HL-60 (cell line): Measurements from ENCODE around the gene LRRTM2.

Experiments used
- DNase-seq, 2 experiments: peaks; one replicate each; pipeline ENCODE4 v3.0.0-alpha.2; 2010 to 2020; ENCODE audit warnings: low read depth in 1 of 2, low spot score in 1 of 2
- H3K27ac ChIP-seq: fragments of 250-450 bp; sonication (Bioruptor Pico); replicated peaks from 2 replicates; pipeline ENCODE4 v1.5.1; 2020; ENCODE audit warnings: mild to moderate bottlenecking, moderate library complexity
- H3K27me3 ChIP-seq: fragments of 250-450 bp; sonication (Bioruptor Pico); 2 replicates; pipeline ENCODE4 v1.5.1; 2021; ENCODE audit warnings: mild to moderate bottlenecking, moderate library complexity; ENCODE audit not compliant: insufficient read depth, poor library complexity, severe bottlenecking
- H3K4me3 ChIP-seq: replicated peaks from 2 replicates; pipeline ENCODE4 v1.5.1; 2011; ENCODE audit warnings: mild to moderate bottlenecking, control low read depth, low read length; ENCODE audit not compliant: insufficient read depth
- CTCF ChIP-seq: IDR thresholded peaks from one replicate; pipeline ENCODE4 v1.5.1; 2011; ENCODE audit warnings: low read length, control low read depth, inconsistent platforms; ENCODE audit not compliant: insufficient read depth
- GABPA ChIP-seq: IDR thresholded peaks from 2 replicates; pipeline ENCODE4 v1.6.1; 2012; ENCODE audit warnings: low read depth
- POLR2AphosphoS5 ChIP-seq: IDR thresholded peaks from 2 replicates; pipeline ENCODE4 v1.6.1; 2012; ENCODE audit warnings: low read depth
- SPI1 ChIP-seq: IDR thresholded peaks from 2 replicates; pipeline ENCODE4 v1.6.1; 2012; ENCODE audit warnings: low read depth, mild to moderate bottlenecking, borderline replicate concordance
- TF ChIP-seq, protein P1 (sequence below): IDR thresholded peaks from 2 replicates; pipeline ENCODE4 v1.6.1; 2012; ENCODE audit warnings: low read depth; ENCODE audit not compliant: insufficient replicate concordance

Gene LRRTM2

GRCh38 chr5:138878437-138879235 is 3.5 kb upstream of the LRRTM2 start:
- no peak overlapping the region for H3K27ac ChIP-seq
- no peak for DNase-seq
- H3K27me3 ChIP-seq = no peaks in the 10 kb centered on the region
- no peak for TF ChIP-seq POLR2AphosphoS5
- no peak for TF ChIP-seq CTCF
- no peak overlapping the region for H3K4me3 ChIP-seq

DNA sequence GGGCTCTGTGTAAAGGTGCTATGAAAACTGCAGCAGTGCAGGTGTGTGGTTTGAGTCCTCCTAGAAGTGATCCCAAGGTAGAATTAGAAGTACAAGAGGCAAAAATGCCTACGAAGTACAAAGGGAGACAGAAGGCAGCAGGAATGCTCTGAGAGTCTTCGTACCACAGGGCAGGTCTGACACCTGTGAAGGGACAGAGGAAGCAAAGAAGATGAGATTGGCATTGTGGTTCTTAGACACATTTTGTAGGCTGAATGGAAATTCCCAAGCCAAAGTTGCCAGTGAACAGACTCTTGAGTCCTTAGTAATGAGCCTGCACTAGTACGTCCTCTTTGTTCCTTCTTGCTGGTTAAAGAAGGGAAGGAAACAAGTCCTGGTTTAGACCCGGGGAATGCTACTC is 1.7 kb upstream of the LRRTM2 start:
- no peak for TF ChIP-seq CTCF
- H3K4me3 ChIP-seq = no peak overlapping the region
- H3K27ac ChIP-seq = no peak overlapping the region
- no peaks in the 10 kb centered on the region for H3K27me3 ChIP-seq
- no peak for DNase-seq

DNA sequence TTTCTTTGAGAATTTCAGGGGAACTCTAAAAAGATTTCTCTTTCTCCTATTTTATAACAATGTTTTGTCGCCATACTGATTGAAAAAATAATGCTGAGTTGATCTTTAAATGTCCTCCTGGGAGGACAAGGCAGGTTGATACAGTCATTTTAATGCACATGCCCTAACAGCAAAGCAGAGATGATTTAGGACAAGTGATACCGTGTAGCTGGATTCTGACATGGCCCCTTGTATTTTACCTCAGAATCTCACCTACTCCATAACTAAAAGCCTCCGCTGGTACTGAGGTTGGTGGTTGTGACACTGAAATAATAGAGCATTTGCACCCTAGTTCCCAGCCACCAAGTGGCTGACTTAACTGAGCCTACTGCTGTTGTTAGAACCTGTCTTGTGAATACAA is 811 bp upstream of the LRRTM2 start:
- Histone ChIP-seq H3K27me3 (no peaks in the 10 kb centered on the region), H3K27ac (no peak overlapping the region), H3K4me3 (no peak overlapping the region)
- TF ChIP-seq SPI1 (no peak), GABPA (no peak), CTCF (no peak)
- DNase-seq = no peak

GRCh38 chr5:138875552-138875875 is 379 bp upstream of the LRRTM2 start:
- no peak overlapping the region for H3K27ac ChIP-seq
- H3K4me3 ChIP-seq = no peak overlapping the region
- H3K27me3 ChIP-seq = no peaks in the 10 kb centered on the region
- TF ChIP-seq POLR2AphosphoS5 = no peak
- TF ChIP-seq, protein P1, sequence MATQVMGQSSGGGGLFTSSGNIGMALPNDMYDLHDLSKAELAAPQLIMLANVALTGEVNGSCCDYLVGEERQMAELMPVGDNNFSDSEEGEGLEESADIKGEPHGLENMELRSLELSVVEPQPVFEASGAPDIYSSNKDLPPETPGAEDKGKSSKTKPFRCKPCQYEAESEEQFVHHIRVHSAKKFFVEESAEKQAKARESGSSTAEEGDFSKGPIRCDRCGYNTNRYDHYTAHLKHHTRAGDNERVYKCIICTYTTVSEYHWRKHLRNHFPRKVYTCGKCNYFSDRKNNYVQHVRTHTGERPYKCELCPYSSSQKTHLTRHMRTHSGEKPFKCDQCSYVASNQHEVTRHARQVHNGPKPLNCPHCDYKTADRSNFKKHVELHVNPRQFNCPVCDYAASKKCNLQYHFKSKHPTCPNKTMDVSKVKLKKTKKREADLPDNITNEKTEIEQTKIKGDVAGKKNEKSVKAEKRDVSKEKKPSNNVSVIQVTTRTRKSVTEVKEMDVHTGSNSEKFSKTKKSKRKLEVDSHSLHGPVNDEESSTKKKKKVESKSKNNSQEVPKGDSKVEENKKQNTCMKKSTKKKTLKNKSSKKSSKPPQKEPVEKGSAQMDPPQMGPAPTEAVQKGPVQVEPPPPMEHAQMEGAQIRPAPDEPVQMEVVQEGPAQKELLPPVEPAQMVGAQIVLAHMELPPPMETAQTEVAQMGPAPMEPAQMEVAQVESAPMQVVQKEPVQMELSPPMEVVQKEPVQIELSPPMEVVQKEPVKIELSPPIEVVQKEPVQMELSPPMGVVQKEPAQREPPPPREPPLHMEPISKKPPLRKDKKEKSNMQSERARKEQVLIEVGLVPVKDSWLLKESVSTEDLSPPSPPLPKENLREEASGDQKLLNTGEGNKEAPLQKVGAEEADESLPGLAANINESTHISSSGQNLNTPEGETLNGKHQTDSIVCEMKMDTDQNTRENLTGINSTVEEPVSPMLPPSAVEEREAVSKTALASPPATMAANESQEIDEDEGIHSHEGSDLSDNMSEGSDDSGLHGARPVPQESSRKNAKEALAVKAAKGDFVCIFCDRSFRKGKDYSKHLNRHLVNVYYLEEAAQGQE = no peak
- TF ChIP-seq SPI1 = no peak
- TF ChIP-seq GABPA = no peak
- no peak for TF ChIP-seq CTCF
- DNase-seq = no peak

DNA sequence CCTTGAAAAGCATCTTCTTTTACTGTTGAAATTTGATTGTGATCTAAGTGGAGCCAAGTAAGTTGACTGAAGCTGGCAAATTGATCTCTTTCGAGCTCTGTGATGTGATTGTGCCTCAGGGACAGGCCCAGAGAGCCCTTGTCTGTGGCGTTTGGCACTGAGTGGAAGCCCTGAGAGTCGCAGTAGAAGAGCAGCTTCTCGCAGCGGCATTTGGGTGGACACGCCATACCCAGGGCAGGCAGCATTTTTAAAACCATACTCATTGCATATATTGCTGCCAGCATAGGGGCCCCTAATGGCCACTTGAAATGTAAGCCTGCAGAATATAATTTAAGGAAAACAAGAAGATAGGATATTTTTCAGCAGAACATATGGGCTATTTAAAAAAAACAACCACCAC is 894 bp downstream of the LRRTM2 start:
- Histone ChIP-seq H3K4me3 (no peak overlapping the region), H3K27me3 (no peaks in the 10 kb centered on the region), H3K27ac (no peak overlapping the region)
- DNase-seq = no peak
- no peak for TF ChIP-seq GABPA
- TF ChIP-seq CTCF = no peak
- TF ChIP-seq POLR2AphosphoS5 = no peak
- TF ChIP-seq, protein P1 = no peak
- TF ChIP-seq SPI1 = no peak
